ENCODE measurements around the gene HYKK. TPM values are rescaled to one million over a fixed set of nuclear protein-coding genes. Genes with fewer than 3 reads are reported as not detected.

Gene HYKK
- total and polyA plus RNA-seq, 2 of the 13 experiments (the other 11 are each of a cell fraction or from before 2014, with no cell fraction given) = 3.5 to 5.4 TPM

- TF ChIP-seq CTCF (CRISPR knock-in tag; IDR thresholded peaks at IDR 0.05) = no peak
- 0 out of 2 replicates have a peak, but pooled peaks have one; percentile 0 for TF ChIP-seq ZSCAN21 (CRISPR knock-in tag; IDR thresholded peaks at IDR 0.05; ENCODE audit: borderline replicate concordance)
- TF ChIP-seq MYPOP (CRISPR knock-in tag; IDR thresholded peaks at IDR 0.05) = 0 out of 2 replicates have a peak, but pooled peaks have one; percentile 10
These were observed 33.7 kb downstream of the HYKK start (continued) for GRCh38 chr15:78540871-78541743.

- H3K4me2 ChIP-seq (ENCODE audit: low read depth, low read length) = peak overlapping the region; percentile 89
- intact Hi-C loops (cut with micrococcal nuclease; ENCODE audit: unreplicated experiment) (loop anchor here (5.0 kb wide), 1 partner anchor 34 kb away; the partner anchor contains the start of gene HYKK), in situ Hi-C loops (cut with HindIII; ENCODE audit: extremely low pct_ligation_motif_present, low pct_unique_long_range_greater_than_20kb) (no loop called here)
- H3K9ac ChIP-seq (ENCODE audit: insufficient read depth, low read depth, low read length) = peak overlapping the region; percentile 87; the same call in 1 of the 2 replicates
- ATAC-seq (no peak), FAIRE-seq (no peak), DNase-seq (ENCODE audit: low spot score) (no peak)
- no peak overlapping the region for H2AFZ ChIP-seq (ENCODE audit: low read length)
- no peak overlapping the region for H3K27ac ChIP-seq (ENCODE audit: extremely low read length, insufficient read depth, low read length)
- peaks cover 24% of the 10 kb centered on the region for H3K79me2 ChIP-seq (ENCODE audit: insufficient read depth, low read length)
- WGBS (ENCODE audit: low lambda C conversion rate) = 35% methylated on average over 1 of the region's 1 CpG
- peak overlapping the region; percentile 83 to 88 (median 87); a peak in 5 of 6 replicates for H3K4me3 ChIP-seq (replicated peaks in 1 of 3; ENCODE audit: insufficient read depth in 1 of 3, low read depth in 2 of 3, low read length in 3 of 3)
- H4K20me1 ChIP-seq (ENCODE audit: insufficient read depth, low read length) = no peaks in the 10 kb centered on the region
- no peaks in the 10 kb centered on the region for H3K9me3 ChIP-seq (ENCODE audit: low read length)
- POLR2A ChIA-PET = interaction anchor here (2.1 to 3.4 kb wide), 3 partner anchors 8 to 103 kb away, joined by 15 to 40 read pairs (median 17); partner anchors contain the start of genes CHRNA5 and IREB2
- no peaks in the 10 kb centered on the region; a peak in 1 of 5 replicates for H3K27me3 ChIP-seq (ENCODE audit: control insufficient read depth in 1 of 2, insufficient read depth in 2 of 2, low read length in 2 of 2)
- TF ChIP-seq MAFK (conservative IDR thresholded peaks at IDR 0.05 in 1 of 2, IDR thresholded peaks at IDR 0.05 in 1 of 2; ENCODE audit: low read length in 2 of 2) (peak; percentile 57 to 64), ZNF101 (CRISPR knock-in tag; IDR thresholded peaks at IDR 0.05; ENCODE audit: borderline replicate concordance, low read depth) (no peak), MAFF (IDR thresholded peaks at IDR 0.05; ENCODE audit: low read depth, low read length) (peak; percentile 54; the same call in 1 of the 2 replicates)
- H3K4me1 ChIP-seq (ENCODE audit: insufficient read depth, low read length) = peaks cover 25% of the 10 kb centered on the region
- BruUV-seq (replicated peaks) = no TSS peak
- CTCF ChIA-PET (ENCODE audit: low intra/inter-chr PET ratio, low total read pairs) = no interaction called here
- peaks cover 4 to 28% of the 10 kb centered on the region in 2 experiments for H3K36me3 ChIP-seq (replicated peaks in 1 of 2; ENCODE audit: control insufficient read depth in 1 of 2, insufficient read depth in 2 of 2, low read length in 2 of 2)
These were observed 34.3 kb downstream of the HYKK start for GRCh38 chr15:78541744-78542034.

Data from HepG2 (cell line).